Measurements from ENCODE around the gene TRIB2.
"Not testable (repeated sequence)": the region's sequence is repeated elsewhere in the genome, so short reads cannot be mapped to it uniquely, and the experiment has no call there.

The TRIB2 gene

DNA sequence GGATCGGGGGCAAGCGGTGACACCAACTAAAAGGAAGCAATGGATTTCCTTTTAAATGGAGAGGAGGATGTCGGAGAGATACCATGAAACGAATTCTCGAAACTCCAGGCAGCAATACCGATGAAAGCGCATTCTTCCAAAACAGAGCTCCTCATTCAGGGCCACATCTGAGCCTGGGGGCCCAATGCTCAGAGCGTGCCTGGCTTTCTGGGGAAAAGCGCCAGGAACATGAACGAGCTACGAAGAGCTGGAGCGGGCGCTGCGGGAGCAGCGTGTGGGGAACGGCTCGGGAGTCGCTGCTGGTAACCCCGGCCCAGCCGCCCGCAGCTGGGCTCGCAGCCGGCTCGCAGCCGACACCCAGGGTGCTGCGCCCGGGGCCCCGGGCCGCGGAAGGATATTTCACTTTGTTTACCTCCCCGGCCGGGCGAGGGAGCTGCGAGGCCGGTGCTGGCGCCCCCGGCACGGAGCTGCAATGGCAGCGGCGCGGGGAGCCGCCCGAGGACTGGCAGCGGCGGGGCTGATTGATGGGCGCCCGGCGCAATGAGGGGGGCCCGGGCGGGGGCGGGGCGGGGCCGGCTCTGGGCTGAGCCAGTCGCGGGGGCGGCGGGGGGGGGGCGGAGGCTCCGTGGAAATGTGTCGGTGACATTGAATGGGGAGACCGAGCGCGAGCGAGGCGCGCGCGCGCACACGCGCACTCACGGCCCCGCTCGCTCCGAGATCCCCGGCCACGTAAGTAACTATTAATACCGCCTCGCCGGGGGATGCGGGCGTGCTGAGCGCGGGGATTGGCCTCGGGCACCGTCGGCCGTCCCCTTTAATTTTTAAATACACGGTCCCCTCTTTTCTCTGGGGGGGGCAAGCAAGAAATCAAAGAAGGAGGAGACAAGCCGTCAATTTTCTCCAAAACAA is at the start of gene TRIB2:
Gene TRIB2 (plus strand): TSS at position 655 of the 909 bp plus-strand sequence. CDS start 1,372 bp downstream, outside the sequence.
- DNase-seq, result peak; percentile 93

DNA sequence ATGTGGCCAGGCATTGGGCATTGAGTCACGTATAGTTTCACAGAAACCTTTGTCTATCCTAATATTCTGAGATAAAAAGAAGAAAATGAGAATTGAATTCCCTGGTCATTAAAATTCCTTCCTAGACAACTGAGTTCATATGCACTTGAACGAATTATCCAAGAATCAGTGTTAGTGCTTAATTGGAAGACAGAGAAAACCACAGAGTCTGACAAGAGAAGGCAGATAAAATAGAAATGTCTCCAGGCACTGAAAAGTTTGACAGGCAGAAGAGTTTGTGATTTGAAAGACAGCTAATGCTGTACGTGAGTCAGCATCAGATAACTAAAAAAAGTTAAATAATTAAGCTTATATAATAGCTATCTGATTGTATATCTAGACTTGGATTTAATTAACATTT is 47.7 kb upstream of the TRIB2 start:
- no peak for DNase-seq

DNA sequence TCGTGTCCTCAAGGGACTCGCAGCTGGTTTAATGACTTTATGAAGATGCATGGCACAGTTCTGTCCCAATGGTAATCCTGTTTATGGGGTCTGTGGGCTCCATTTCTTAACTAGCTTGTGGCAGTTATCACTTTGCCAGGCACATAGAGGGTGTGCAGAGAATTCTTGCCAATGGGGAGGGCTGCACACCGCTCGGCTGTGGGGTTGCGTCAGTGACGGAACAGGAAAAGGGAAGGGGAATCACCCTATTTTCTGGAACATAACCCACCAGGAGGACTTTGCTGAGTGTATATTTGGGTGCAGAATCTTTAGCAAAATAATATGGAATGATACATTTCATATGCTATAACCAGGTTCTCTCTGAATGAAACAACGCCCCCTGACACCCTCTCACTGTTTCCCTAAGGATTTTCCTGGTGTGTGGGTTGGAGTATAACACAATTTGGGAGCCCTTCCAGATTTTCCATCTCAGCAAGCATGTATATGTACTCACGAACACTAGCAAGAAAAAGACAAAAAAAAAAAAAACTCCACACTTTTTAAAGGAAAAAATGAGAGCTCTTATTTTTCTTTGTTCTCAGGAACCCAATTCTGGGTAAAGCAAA is 43.9 kb upstream of the TRIB2 start:
- DNase-seq, result no peak

DNA sequence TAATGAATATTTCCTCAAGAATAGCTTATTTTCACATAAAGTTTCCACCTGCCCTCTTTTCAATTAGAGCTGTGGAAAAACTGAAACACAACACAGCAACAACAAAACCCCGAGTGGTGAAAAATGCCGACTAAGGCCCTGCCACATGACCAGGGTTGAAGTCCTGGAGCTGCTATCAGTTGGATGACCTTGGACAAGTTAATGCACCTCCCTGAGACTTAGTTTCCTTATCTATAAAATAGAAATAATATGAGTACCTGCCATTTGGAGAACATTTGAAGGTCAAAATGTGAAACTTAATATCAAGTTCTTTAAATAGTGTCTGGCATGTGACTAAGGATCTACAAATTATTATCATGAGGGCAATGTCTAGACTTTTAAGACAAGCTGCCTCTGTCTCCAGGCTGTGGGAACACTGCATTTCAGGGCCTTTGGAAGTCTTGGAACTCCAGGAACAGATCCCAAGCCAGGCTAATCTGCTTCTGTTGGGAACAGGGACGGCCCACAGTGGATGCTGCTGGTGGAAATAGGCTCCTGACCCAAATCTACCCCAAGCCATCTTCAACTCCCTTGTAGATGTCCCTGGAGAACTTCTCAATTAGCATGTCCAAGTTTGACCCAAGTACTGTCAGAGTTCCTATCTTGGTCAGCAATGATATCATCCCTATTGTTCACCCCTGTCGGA is 42.0 kb upstream of the TRIB2 start:
- no peak for DNase-seq

DNA sequence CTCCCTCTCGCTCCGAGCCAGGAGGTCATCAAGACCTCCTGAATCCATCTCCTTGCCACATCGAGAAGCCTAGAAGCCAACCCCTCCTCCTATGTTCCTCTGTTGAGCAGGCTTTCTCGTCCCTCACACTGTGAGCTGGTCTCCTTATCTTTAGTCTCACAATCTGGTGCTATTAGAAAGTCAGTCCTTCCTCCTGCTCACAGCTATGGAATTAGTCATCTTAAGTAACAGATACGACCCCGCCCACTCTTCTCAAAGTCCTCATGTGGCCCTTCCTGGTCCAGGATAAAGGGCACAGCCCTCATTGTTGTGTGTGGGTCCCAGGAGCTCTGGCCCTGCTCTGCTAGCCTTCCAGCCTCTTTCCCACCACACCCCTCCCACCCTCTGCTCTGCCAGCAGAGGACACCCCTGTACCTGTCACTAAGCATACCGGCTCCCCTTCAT is 41.4 kb upstream of the TRIB2 start:
- peak; percentile 24 for DNase-seq

DNA sequence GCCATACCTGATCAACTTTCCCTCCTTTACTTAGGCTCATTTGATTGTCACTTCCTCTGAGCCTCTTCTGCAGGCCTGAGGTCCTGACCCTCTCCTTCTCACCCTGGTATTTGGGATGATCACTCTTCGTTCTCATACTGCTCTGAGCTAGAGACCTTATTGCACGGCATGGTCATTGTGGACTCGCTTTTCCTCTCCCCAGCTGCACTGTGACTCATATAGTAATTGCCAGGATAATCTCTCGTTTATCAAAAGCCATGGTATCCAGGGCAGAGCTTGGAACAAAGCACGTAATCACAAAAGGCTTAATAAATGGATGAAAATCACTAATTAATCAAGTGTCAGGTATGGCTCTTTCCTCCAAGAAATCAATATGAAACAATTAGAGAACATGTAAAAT is 40.9 kb upstream of the TRIB2 start:
- no peak for DNase-seq

DNA sequence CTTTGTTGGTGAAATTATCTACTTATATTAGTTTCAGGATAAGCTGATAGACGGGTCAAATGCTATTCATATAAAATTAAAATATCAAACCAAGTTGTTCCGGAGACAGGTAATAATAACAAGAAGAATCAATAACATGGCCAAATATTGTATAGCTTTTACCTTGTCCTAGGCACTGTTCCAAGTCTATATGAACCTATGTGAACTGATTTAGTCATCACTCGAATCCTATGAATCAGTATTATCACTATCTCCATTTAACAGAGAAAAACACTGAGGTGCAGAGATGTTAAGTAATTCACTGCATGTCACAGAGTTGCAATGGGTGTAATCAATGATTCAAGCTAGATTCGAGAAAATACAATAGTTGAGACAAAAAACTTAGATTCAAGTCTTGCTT is 40.0 kb upstream of the TRIB2 start:
- no peak for DNase-seq

DNA sequence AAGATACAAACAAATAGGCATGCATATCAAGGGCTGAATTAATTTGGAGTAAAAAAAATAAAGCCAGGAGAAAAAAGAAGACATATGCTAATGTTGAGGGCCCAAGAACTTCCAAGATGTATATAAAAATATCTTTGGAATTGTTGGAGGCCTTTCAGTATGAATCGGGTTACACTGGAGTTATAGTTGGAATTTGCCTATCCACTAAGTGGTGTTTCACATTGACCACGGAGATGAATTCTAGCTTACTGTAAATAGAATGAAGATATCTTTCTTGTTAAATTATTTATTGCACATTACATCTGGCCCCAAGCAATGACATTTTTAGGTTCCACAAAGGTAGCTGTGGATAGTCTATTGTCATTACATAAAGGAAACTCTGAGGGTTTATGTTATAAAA is 38.5 kb upstream of the TRIB2 start:
- peak; percentile 27 for DNase-seq

DNA sequence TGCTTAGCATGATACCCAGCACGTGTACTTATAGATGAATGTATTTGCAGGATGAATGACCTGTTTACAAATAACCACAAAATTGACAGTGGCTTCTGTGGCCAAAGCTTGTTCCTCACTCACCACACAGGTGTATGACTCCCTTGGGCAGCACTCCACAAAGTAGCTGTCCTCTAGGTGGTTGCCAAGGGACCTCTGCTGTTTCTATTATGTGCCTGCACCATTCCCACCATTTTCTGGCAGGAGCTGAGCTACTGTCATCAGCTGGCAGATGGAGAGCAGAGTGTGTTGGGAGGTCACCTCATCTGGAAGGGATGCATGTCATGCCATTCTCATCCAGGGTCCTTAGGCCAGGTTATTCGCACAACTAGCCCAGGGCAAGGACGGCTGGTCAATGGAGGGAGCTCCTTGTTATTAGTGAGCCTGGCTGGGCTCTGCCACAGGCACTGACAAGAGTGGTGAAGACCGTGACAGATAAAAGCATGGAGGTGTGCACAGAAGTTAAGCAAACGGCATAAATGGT is 37.1 kb upstream of the TRIB2 start:
- DNase-seq, result no peak

DNA sequence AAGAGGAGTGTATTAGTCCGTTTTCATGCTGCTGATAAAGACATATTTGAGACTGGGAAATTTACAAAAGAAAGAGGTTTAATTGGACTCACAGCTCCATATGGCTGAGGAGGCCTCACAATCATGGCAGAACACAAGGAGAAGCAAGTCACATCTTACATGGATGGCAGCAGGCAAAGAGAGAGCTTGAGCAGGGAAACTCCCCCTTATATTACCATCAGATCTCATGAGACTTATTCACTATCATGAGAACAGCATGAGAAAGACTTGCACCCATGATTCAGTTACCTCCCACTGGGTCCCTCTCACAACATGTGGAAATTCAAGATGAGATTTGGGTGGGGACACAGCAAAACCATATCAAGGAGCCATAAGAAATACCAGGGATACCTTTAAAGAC is 36.6 kb upstream of the TRIB2 start:
- not testable (repeated sequence) for DNase-seq

DNA sequence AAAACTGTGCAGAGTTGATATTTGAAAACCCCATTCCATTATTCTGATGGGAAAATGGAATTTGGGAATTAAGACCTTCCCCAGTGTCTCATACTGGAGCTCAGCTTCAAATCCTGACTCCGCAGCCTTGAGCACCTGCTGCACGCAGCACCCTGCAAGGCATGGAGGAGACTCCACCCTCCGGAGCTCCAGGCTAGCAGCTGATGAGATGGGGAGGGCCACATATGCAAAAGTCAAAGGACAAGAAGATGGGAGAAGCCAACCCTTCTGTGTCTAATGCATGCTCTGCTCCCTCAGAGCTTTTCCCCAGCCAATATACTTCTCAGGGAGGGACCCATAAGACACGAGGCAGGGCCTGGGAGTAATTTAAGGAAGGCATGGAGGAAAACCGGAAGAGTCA is 34.7 kb upstream of the TRIB2 start:
- DNase-seq, result no peak

DNA sequence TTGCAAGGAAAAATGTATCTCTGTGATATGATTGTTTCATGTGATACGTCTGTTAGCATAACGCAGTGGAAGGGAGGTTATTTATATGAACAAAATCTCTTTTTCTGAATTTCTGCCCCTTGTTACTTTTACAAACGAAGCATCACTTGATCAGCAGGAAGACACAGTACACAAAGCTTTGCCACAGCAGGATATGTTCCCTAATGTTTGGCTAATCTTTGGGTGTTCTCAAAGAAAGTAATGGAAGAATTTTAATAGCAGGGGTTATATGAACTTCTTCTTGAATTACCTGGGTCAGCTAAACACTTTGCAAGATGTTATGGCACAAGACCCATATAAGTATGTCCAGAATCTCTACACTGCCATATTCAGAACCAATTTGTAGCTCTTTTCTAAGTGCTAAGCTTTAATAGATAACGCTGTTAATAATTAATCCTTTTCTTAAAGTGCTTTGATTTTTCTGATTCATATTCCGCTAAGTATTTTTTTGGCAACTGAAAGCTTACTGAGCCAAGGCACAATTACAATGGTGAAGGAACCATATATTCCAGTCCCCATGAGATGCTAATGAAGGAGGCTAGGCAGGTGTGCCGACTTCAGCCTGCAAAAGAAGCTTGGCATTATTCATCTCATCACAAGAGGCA is 33.2 kb upstream of the TRIB2 start:
- no peak for DNase-seq

DNA sequence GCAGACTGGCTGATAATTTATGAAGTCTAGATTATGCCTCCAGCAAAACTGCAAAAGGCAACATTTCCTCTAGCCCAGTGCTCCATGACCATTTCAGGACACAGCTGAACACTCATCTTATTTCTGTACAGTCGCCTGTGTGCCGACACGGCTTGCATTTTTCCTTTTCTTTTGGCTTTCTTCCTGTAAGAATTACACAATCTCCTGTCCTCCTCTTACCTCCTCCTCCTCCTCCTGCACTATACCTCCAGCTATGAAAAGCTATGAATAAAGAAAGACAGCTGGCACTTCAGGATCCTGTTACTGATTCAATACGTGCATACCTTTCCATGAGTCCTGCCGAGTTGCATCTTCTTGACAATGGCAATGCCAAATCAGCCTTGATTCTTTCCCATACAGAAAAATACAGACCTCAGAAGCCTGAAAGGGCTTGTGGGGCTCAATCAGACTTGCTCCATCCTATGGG is 32.2 kb upstream of the TRIB2 start:
- peak; percentile 71 for DNase-seq

DNA sequence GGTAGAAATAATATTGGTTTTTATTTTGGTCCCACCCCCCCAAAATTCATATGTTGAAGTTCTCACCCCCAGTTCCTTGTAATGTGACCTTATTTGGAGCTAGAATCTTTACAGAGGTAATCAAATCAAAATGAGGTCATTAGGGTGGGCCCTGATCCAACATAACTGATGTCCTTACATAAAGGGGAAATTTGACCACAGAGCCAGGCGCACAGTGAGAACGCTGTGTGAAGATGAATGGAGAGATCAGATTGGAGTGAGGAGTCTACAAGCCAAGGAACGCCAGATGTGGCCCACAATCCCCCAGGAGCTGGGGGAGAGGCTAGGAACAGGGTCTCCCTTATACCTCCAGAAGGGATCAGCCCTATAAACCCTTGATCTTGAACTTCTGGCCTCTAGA is 31.6 kb upstream of the TRIB2 start:
- DNase-seq, result peak; percentile 68

DNA sequence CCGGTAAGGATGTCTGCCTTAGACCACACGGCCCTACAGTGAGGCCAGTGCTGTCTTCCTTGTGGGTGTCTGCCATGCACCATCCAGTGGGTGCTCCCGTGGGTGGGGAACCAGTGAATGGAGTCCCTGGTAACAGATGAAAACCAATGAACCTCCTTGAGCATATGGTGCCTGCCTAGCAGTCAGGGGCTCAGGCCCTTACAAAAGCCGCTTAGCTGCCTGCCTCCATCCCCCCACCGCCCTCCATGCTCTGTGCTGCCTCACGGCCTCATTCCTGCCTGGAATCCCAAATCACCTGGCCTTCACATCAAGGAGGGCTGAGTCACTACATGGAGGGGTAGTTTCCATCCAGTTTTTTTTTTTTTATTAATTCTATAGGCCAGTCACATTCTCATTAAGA is 30.8 kb upstream of the TRIB2 start:
- no peak for DNase-seq

DNA sequence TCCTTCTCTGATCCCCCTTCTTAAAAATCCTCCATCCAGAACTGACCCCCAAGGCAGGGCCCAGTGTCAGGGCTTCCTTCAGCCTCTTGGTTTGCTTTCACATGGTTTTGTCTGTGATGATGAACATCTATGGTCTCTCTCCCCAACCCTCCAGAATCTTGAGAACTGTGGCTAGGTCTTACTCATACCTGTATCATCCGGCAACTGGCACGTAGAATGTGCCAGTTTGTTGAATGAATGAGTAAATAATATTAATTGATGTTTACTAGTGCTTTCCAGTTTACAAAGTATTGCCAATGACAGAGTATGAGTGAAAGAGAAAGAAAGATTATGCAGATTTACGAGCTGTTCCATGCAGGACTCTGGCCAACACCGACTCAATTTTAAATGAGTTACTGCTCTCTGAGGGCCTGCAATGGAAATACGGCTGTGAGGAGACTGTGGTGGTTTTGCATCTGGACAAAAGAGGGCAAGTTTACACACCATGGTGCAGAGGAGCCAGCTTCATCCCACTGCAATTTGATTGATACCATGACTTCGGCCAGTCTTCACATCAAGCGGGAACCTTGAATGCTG is 29.9 kb upstream of the TRIB2 start:
- no peak for DNase-seq

DNA sequence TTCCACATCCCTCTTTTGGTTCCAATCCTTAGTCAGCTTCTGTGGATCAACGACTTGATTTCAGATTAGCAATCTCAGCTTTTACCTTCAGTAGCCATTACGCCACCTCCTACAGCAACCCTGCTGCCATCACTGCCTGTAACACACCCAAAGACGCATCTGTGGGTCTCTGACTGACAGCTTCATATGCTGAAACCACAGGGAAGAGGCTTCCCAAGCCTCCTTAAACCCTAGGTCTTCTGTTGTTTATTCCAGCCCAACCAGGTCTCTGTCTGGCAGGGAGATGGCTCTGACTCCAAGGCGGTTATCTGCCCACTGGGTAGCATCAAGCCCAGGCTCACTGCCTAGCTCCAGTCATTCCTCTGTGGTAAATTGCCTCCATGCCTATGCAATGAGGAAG is 28.6 kb upstream of the TRIB2 start:
- no peak for DNase-seq

DNA sequence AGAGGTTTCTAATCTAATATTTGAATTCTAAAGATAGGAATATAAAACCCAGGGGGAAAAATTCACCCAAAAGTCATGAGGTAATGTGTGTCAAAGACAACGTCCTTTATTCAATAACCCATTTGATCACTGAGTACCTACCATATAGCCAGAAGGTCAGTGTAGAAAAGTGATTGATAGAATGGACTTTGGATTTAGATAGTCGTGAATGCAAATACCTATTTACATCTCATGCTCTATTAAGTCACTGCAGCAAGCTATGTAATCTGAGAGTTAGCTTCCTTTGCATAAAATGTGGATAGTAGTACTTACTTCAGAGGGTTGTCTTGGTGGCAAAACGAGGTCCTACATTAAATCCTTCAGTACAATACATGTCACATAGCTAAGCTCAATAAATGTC is 27.8 kb upstream of the TRIB2 start:
- DNase-seq, result no peak

DNA sequence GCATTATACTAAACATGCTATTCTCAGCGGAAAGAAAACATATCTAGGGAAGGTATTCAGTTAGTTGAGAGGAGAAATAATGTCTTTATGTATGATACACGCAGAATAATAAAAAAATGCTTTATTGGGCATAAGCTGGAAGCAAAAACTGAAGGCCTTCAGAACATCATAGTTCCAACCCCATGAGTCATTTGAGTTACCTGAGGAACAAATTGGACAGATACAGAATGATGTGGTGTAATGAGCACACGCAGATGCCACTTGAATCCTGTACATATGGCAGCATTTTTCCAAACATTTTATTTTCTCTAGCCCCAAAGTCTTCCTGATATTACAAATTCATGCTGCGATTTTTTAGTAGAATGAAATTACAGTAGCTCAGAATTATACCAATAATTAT is 23.2 kb upstream of the TRIB2 start:
- DNase-seq, result no peak

DNA sequence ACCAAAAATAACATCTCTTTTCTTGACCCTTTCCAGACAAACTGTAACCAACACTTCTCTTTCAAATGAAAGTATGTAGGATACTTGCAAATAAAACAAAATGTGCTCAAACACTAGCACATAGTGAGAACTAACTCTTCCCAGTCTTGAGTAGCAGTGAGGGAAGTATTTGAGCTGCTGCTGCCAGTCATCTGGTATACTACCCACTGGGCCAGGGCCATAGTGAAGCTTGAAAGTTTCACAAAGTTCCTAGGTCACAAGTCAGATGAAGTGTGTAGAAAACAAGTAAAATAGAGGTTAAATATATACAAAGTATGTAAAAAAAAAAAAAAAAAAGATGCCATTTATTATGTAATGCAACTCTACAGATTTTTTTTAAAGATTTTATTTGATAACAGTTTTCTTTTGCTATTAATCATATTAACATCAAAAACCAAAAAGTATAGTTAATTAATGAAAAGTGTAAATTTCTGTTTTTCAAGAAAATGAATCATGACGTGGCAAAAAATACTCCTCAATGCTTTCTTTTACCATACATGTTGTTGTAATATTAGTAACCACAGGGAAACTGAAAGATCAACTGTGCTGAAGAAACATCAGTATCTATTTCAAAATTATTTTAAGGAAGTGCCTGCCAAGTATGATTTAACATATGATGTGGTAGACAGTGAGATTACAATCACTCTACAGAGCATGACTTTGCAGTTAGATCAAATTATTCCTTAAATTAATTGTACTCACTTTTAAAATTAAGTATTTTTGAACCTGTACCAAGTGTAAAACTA is 21.6 kb upstream of the TRIB2 start:
- no peak for DNase-seq

DNA sequence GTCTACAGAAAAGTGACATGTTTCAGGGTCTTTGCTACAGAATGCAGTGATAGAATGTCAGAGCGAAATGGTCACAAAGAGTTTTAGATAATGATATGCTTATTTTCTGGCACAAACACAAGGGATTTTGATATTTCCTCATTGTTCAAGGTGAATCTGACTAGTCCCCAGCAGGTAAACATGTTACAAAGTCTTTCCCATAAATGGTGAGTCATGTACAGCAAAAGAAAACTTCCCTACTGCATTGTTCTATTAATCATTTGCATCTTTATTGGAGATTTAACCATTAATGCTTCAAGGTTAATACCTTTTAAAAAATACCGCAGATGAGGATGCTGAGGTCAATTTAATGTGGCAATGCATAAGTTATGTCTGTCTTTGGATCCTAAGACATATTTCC is 19.1 kb upstream of the TRIB2 start:
- DNase-seq, result no peak

DNA sequence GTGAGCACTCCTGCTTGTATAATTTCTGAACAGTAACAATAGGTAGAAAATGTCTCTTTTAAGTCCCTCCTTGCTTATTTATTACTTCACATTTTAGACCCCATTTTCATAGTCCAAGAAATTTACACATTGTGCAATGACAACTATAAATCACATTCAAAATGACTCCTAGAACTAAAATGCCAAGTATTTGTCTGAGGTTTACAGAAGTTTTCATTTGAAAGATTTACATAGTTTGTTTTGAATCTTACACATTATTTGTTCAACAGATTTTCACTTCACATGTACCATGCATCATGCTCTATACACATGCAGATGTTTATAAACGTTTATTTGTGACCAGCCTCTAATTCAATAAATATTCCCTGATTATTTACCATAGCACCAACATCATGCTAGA is 15.7 kb upstream of the TRIB2 start:
- peak; percentile 61 for DNase-seq

Measured in fibroblast of skin of right biceps (primary cell).